Measurements from ENCODE around the gene LMNTD2.

Gene LMNTD2

GRCh38 chr11:597166-597725 is 36.7 kb upstream of the LMNTD2 start:
- no peak for TF ChIP-seq JUND (IDR thresholded peaks at IDR 0.05; ENCODE audit: low read depth)
- DNase-seq (ENCODE audit: low read depth in 1 of 2, low spot score in 1 of 2), result no peak
- in situ Hi-C loops (cut with HindIII; ENCODE audit: low pct_unique_long_range_greater_than_20kb, low sequenced_read_pairs), result no loop called here

- DNase-seq (ENCODE audit: low read depth in 1 of 2, low spot score in 1 of 2), result no peak
- in situ Hi-C loops (cut with HindIII; ENCODE audit: low pct_unique_long_range_greater_than_20kb, low sequenced_read_pairs), result no loop called here
- no peak for TF ChIP-seq JUND (IDR thresholded peaks at IDR 0.05; ENCODE audit: low read depth)
Observed at GRCh38 chr11:596374-596773, 35.8 kb upstream of the LMNTD2 start.

- TF ChIP-seq JUND (IDR thresholded peaks at IDR 0.05; ENCODE audit: low read depth), result no peak
- in situ Hi-C loops (cut with HindIII; ENCODE audit: low pct_unique_long_range_greater_than_20kb, low sequenced_read_pairs), result no loop called here
- no peak for DNase-seq (ENCODE audit: low read depth in 1 of 2, low spot score in 1 of 2)
Observed at GRCh38 chr11:595400-595799, 34.9 kb upstream of the LMNTD2 start.

- in situ Hi-C loops (cut with HindIII; ENCODE audit: low pct_unique_long_range_greater_than_20kb, low sequenced_read_pairs), result no loop called here
- DNase-seq (ENCODE audit: low read depth in 1 of 2, low spot score in 1 of 2), result no peak
- no peak for TF ChIP-seq JUND (IDR thresholded peaks at IDR 0.05; ENCODE audit: low read depth)
Observed at GRCh38 chr11:593347-593746, 32.8 kb upstream of the LMNTD2 start.

GRCh38 chr11:592918-593317 is 32.4 kb upstream of the LMNTD2 start:
- DNase-seq (ENCODE audit: low read depth in 1 of 2, low spot score in 1 of 2), result no peak
- in situ Hi-C loops (cut with HindIII; ENCODE audit: low pct_unique_long_range_greater_than_20kb, low sequenced_read_pairs), result no loop called here
- no peak for TF ChIP-seq JUND (IDR thresholded peaks at IDR 0.05; ENCODE audit: low read depth)

GRCh38 chr11:592501-592900 is 32.0 kb upstream of the LMNTD2 start:
- in situ Hi-C loops (cut with HindIII; ENCODE audit: low pct_unique_long_range_greater_than_20kb, low sequenced_read_pairs), result no loop called here
- DNase-seq (ENCODE audit: low read depth in 1 of 2, low spot score in 1 of 2), result no peak
- no peak for TF ChIP-seq JUND (IDR thresholded peaks at IDR 0.05; ENCODE audit: low read depth)

- TF ChIP-seq JUND (IDR thresholded peaks at IDR 0.05; ENCODE audit: low read depth), result no peak
- in situ Hi-C loops (cut with HindIII; ENCODE audit: low pct_unique_long_range_greater_than_20kb, low sequenced_read_pairs), result no loop called here
Observed at GRCh38 chr11:590997-591396, 30.5 kb upstream of the LMNTD2 start.

GRCh38 chr11:589798-590197 is 29.3 kb upstream of the LMNTD2 start:
- DNase-seq (ENCODE audit: low read depth in 1 of 2, low spot score in 1 of 2), result no peak
- TF ChIP-seq JUND (IDR thresholded peaks at IDR 0.05; ENCODE audit: low read depth), result no peak
- in situ Hi-C loops (cut with HindIII; ENCODE audit: low pct_unique_long_range_greater_than_20kb, low sequenced_read_pairs), result no loop called here

More at GRCh38 chr11:590997-591396, 30.5 kb upstream of the LMNTD2 start:
- DNase-seq (ENCODE audit: low read depth in 1 of 2, low spot score in 1 of 2), result no peak

- in situ Hi-C loops (cut with HindIII; ENCODE audit: low pct_unique_long_range_greater_than_20kb, low sequenced_read_pairs), result no loop called here
- TF ChIP-seq JUND (IDR thresholded peaks at IDR 0.05; ENCODE audit: low read depth), result no peak
- DNase-seq (ENCODE audit: low read depth in 1 of 2, low spot score in 1 of 2), result no peak
Observed at GRCh38 chr11:587978-588380, 27.4 kb upstream of the LMNTD2 start.

- no peak for TF ChIP-seq JUND (IDR thresholded peaks at IDR 0.05; ENCODE audit: low read depth)
- in situ Hi-C loops (cut with HindIII; ENCODE audit: low pct_unique_long_range_greater_than_20kb, low sequenced_read_pairs), result no loop called here
Observed at GRCh38 chr11:587546-587945, 27.0 kb upstream of the LMNTD2 start.

GRCh38 chr11:586376-587316 is 26.1 kb upstream of the LMNTD2 start:
- no peak for DNase-seq (ENCODE audit: low read depth in 1 of 2, low spot score in 1 of 2)
- in situ Hi-C loops (cut with HindIII; ENCODE audit: low pct_unique_long_range_greater_than_20kb, low sequenced_read_pairs), result no loop called here
- no peak for TF ChIP-seq JUND (IDR thresholded peaks at IDR 0.05; ENCODE audit: low read depth)

More at GRCh38 chr11:587546-587945, 27.0 kb upstream of the LMNTD2 start:
- no peak for DNase-seq (ENCODE audit: low read depth in 1 of 2, low spot score in 1 of 2)

GRCh38 chr11:584287-584686 is 23.7 kb upstream of the LMNTD2 start:
- in situ Hi-C loops (cut with HindIII; ENCODE audit: low pct_unique_long_range_greater_than_20kb, low sequenced_read_pairs), result no loop called here
- no peak for TF ChIP-seq JUND (IDR thresholded peaks at IDR 0.05; ENCODE audit: low read depth)
- DNase-seq (ENCODE audit: low read depth in 1 of 2, low spot score in 1 of 2), result no peak

- no peak for TF ChIP-seq JUND (IDR thresholded peaks at IDR 0.05; ENCODE audit: low read depth)
- in situ Hi-C loops (cut with HindIII; ENCODE audit: low pct_unique_long_range_greater_than_20kb, low sequenced_read_pairs), result no loop called here
- no peak for DNase-seq (ENCODE audit: low read depth in 1 of 2, low spot score in 1 of 2)
Observed at GRCh38 chr11:581752-582151, 21.2 kb upstream of the LMNTD2 start.

Measured in T47D (cell line).